PFSK-1 (cell line): ENCODE data around the gene SMIM17.

ENCODE experiments used
- POLR2AphosphoS5 ChIP-seq: IDR thresholded peaks from 2 replicates; pipeline ENCODE4 v1.6.1; 2012; ENCODE audit warnings: low read depth, mild to moderate bottlenecking, control low read depth, low read length, moderate library complexity
- TF ChIP-seq, protein P1 (sequence below), 2 experiments: IDR thresholded peaks; 2 replicates each; pipeline versions ENCODE4 v1.6.1 to v1.8.0; 2011 to 2012; ENCODE audit warnings: low read depth in 2 of 2, low read length in 2 of 2, control low read depth in 1 of 2, inconsistent platforms in 1 of 2, mild to moderate bottlenecking in 1 of 2, moderate library complexity in 1 of 2; ENCODE audit not compliant: insufficient read depth in 1 of 2

DNA sequence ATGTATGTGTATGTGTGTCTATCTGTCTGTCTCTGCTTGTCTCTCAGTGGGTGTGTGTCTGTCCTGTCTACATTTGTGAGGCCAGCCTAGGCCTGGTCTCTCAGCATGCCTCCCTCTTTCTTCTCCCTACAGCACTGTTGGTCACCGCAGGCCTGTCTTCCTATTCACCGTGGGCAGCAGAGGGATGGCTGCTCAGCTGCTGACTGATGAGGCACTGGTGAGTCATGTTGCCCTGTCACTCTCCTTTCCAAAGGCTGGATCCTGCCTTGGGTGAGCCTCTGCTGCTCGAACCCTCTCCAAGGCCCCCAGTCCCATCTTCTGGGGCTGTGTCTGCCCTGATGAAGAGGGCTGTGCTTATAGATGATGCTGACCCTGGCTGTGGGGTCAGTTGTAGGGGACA, 41.6 kb upstream of the SMIM17 start:
- TF ChIP-seq, protein P1, sequence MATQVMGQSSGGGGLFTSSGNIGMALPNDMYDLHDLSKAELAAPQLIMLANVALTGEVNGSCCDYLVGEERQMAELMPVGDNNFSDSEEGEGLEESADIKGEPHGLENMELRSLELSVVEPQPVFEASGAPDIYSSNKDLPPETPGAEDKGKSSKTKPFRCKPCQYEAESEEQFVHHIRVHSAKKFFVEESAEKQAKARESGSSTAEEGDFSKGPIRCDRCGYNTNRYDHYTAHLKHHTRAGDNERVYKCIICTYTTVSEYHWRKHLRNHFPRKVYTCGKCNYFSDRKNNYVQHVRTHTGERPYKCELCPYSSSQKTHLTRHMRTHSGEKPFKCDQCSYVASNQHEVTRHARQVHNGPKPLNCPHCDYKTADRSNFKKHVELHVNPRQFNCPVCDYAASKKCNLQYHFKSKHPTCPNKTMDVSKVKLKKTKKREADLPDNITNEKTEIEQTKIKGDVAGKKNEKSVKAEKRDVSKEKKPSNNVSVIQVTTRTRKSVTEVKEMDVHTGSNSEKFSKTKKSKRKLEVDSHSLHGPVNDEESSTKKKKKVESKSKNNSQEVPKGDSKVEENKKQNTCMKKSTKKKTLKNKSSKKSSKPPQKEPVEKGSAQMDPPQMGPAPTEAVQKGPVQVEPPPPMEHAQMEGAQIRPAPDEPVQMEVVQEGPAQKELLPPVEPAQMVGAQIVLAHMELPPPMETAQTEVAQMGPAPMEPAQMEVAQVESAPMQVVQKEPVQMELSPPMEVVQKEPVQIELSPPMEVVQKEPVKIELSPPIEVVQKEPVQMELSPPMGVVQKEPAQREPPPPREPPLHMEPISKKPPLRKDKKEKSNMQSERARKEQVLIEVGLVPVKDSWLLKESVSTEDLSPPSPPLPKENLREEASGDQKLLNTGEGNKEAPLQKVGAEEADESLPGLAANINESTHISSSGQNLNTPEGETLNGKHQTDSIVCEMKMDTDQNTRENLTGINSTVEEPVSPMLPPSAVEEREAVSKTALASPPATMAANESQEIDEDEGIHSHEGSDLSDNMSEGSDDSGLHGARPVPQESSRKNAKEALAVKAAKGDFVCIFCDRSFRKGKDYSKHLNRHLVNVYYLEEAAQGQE (IDR thresholded peaks at IDR 0.05; ENCODE audit: insufficient read depth in 1 of 2, low read depth in 2 of 2, low read length in 2 of 2): no peak
- TF ChIP-seq POLR2AphosphoS5: no peak
